ENCODE data around the gene PRKAR1B.
"Not testable (repeated sequence)": the region's sequence is repeated elsewhere in the genome, so short reads cannot be mapped to it uniquely, and the experiment has no call there.

The PRKAR1B gene

GRCh38 chr7:618539-619367 is 108.3 kb downstream of the PRKAR1B start:
- no peak for DNase-seq

- no peak for DNase-seq
Measured at GRCh38 chr7:617614-618538, 109.2 kb downstream of the PRKAR1B start.

DNA sequence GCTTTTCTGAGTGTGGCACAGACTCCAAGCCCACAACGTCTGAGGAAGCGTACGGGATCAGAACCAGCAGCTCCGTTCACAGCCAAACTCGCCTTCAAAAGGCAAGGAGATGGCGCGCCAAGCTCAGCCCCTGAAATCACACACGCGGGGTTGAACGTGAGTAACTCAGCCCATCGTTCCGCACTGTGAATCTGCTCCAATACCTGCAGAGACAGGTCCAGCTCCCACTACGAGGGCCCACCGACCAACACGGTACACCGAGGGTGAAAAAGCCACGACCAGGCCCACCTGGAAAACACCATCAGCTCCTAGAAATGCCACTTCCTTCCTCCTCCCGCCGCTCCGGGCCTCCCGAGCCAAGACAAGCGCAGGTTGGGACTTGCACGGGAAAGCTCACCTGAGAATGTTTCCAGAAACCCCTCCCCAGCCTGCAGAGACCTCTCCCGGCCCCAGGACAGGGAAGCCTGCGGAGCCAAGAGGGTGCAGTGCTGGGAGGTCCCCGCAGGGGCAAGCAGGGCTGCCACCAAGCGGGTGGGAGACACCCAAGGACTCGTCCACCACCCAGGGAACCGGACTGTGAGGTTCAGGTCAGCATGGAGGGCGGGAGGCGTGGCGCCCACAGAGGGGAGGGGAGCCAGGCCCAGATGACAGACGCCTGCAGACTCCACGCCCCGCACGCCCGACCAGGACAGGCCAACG is 113.5 kb downstream of the PRKAR1B start:
- DNase-seq: no peak

DNA sequence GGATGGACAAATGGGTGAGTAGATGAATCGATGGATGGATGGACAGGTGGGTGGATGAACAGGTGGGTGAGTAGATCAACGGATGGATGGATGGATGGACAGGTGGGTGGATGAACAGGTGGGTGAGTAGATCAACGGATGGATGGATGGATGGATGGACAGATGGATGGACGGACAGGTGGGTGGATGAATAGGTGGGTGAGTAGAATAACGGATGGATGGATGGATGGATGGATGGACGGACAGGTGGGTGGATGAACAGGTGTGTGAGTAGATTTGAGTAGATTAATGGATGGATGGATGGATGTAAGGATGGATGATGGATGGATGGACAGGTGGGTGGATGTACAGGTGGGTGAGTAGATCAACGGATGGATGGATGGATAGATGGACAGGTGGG is 115.2 kb downstream of the PRKAR1B start:
- not testable (repeated sequence) for DNase-seq

- DNase-seq: no peak
Measured at GRCh38 chr7:611281-611810, 115.7 kb downstream of the PRKAR1B start.

GRCh38 chr7:610531-611280 is 116.4 kb downstream of the PRKAR1B start:
- no peak for DNase-seq

- no peak for DNase-seq
Measured at GRCh38 chr7:610141-610530, 116.9 kb downstream of the PRKAR1B start.

GRCh38 chr7:609365-609764 is 117.7 kb downstream of the PRKAR1B start:
- no peak for DNase-seq

DNA sequence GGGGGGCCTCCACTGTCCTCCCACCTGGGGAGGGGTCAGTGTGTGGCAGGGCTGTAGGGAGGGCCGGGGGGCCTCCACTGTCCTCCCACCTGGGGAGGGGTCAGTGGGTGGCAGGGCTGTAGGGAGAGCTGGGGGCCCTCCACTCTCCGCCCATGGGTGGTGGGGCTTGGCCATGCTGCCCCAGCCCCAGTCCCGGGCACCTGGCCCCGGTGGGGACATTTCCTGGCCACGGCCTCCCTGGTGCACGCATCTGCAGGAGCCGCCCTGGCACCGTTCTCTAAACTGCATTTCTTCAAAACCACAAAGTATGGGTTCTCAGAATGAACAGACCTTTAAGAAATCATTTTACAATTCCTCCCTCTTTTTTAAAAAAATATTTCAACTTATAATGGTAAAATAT is 118.1 kb downstream of the PRKAR1B start:
- no peak for DNase-seq

GRCh38 chr7:608361-608760 is 118.7 kb downstream of the PRKAR1B start:
- no peak for DNase-seq

GRCh38 chr7:607938-608337 is 119.1 kb downstream of the PRKAR1B start:
- DNase-seq: no peak

GRCh38 chr7:605661-606450 is 121.2 kb downstream of the PRKAR1B start:
- no peak for DNase-seq

DNA sequence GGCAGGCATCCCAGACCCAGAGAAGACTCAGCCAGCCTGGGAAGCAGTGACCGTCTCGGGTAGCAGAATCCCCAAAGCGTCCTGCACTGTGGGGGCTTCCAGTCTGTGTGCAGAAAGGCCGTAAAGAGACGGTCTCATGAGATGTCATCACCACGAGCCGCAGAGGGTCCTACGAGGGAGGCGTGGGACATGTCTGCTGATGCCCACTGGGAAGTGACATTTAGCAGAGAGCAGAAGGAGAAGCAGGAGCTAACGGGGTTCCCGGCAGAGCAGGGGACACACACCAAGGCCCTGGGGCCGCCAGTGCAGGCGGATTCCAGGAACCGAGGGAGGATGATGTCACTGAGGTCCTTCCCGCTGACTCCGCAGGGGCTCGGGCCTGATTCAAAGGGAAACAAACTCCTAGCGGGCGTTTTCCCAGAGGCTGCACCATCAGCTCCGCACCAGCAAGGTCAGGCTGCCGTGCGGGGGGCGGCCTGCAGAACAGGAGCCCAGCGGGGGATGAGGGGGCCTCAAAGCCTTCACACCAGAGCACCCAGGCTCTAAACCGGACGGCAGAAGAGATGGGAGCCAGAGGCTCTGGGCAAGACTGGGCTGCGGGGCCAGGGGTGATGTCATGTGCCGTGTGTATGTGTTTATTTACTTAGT is 122.1 kb downstream of the PRKAR1B start:
- no peak for DNase-seq

DNA sequence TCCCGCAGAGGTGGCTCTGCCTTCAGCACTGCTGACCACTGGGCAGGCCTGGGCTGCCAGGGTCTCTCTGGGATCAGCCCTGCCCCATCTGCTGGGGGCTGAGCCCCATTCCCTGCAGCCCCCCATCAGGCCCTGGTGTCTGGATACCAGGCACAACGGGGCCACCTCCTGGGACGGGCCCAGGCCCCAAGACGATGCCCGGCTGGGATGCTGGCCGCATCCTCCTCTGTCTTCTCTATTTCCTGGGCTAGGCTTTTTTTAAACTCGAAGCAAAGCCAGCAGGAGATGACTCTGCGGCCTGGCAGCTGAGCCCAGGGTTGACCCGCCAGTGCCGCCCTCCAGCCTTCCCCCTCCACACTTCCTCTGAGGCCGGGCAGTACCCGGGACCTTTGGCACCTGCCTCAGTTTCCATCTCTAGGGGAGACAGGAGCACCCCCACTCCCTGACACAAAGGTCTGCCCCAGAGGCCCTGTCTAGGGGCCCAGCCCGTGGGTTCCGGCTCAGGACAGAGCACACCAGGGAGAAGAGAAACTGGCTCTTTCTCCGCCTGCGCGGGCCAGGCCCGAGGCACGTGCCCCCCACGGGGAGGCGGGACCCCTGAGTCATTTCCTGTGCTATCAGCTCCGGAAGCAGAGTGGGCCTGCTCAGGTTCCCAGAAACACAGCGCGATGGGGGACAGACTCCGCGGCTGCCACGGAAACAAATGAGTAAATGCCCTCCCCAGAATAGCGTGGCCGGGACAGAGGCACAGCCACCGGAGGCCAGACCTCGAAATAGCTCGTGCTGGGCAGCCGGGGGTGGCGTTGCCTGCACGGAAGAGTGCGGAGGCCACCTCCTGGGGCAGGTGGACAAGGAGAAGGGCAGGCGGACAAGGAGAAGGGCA is 122.8 kb downstream of the PRKAR1B start:
- DNase-seq: peak; percentile 62

DNA sequence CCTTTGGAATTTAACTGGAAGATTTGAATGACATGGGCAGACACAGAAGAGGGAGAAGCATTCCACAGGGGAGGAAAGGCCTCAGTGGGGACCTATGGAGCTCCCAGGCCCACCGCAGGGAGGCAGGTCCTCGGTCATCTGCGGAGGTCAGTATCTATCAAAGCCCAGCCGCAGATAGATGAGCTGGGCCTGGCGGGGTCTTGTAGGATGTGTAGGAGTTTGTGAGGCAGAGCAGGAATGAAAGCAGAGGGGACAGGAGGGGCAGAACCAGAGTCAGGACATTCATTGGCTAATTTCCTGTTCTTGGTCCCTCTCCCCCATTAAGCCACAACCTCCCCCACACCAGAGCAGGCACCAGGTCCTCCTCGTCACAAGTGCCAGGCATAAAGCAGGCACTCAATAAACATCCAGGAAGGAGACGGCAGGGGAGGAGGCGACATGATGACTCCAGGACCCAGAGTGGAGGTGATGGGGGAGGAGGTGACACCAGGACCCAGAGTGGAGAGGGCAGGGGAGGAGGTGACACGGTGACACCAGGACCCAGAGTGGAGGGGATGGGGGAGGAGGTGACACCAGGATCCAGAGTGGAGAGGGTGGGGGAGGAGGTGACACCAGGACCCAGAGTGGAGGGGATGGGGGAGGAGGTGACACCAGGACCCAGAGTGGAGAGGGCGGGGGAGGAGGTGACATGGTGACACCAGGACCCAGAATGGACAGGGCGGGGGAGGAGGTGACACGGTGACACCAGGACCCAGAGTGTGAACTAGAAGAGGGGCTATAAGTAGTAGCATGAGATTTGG is 123.7 kb downstream of the PRKAR1B start:
- DNase-seq: no peak

DNA sequence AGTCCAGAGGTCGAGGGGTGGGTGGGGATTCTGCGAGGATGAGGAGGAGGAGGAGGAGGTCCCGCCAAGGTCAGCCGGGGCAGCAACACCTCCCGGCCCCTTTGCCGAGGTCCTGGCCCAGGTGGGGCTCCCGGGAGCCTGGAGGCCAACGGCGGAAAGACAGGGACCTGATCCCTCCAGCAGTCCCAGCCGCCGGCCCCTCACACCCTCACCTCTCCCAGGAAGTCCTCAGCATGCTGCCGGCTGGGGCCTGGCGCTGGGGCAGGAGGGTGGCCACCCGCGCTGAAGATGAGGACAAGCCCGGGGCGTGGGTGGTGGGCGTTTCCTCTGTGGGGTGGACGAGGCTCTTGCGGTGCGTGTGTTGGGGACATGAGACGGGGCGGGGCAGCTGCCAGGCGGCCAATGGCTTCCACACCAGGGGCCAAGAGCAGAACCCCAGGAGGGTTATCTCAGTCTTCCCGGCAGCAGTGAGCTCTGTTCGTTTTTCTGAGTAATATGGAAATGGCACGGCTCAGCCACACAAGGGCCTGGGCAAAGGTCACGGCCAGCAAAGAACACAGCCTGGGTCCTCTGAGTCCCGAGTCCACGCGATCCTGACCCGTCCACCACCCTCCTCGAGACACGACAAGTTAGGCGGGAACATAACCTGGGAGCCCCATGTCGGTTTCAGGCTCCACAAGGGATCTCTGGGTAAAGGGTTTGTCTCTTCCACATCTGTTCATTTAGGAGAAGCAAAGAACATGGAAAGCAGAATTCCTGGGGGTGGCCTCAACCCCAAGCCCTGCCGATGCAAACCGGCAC is 124.5 kb downstream of the PRKAR1B start:
- DNase-seq: no peak

GRCh38 chr7:601595-602340 is 125.3 kb downstream of the PRKAR1B start:
- no peak for DNase-seq

Data from amniotic stem cell (primary cell).